Measurements from ENCODE around the gene ARHGAP12.

ARHGAP12 gene

GRCh38 chr10:31816318-31816717, 112.3 kb downstream of the ARHGAP12 start:
- DNase-seq, result peak; percentile 72

- peak; percentile 66 for DNase-seq
Observed at GRCh38 chr10:31808258-31809218, 120.1 kb downstream of the ARHGAP12 start.

- DNase-seq, result no peak
Observed at GRCh38 chr10:31804352-31804810, 124.2 kb downstream of the ARHGAP12 start.

GRCh38 chr10:31803606-31804351, 124.9 kb downstream of the ARHGAP12 start:
- DNase-seq, result no peak

GRCh38 chr10:31799181-31799580, 129.4 kb downstream of the ARHGAP12 start:
- no peak for DNase-seq

- DNase-seq, result no peak
Observed at GRCh38 chr10:31792745-31793144, 135.9 kb downstream of the ARHGAP12 start.

GRCh38 chr10:31789555-31789954, 139.1 kb downstream of the ARHGAP12 start:
- DNase-seq, result no peak

GRCh38 chr10:31782701-31783100, 145.9 kb downstream of the ARHGAP12 start:
- no peak for DNase-seq

GRCh38 chr10:31780717-31781116, 147.9 kb downstream of the ARHGAP12 start:
- no peak for DNase-seq

- DNase-seq, result no peak
Observed at GRCh38 chr10:31778627-31779026, 150.0 kb downstream of the ARHGAP12 start.

- no peak for DNase-seq
Observed at GRCh38 chr10:31776159-31776558, 152.5 kb downstream of the ARHGAP12 start.

GRCh38 chr10:31774928-31775650, 153.5 kb downstream of the ARHGAP12 start:
- DNase-seq, result no peak

GRCh38 chr10:31774299-31774900, 154.2 kb downstream of the ARHGAP12 start:
- DNase-seq, result no peak

- no peak for DNase-seq
Observed at GRCh38 chr10:31773749-31774298, 154.8 kb downstream of the ARHGAP12 start.

- peak; percentile 62 for DNase-seq
Observed at GRCh38 chr10:31771331-31771831, 157.2 kb downstream of the ARHGAP12 start.

- no peak for DNase-seq
Observed at GRCh38 chr10:31770307-31770902, 158.2 kb downstream of the ARHGAP12 start.

GRCh38 chr10:31769564-31769963, 159.1 kb downstream of the ARHGAP12 start:
- DNase-seq, result peak; percentile 79

GRCh38 chr10:31768935-31769334, 159.7 kb downstream of the ARHGAP12 start:
- DNase-seq, result peak; percentile 85

GRCh38 chr10:31768467-31768866, 160.2 kb downstream of the ARHGAP12 start:
- peak; percentile 64 for DNase-seq

GRCh38 chr10:31765541-31765940, 163.1 kb downstream of the ARHGAP12 start:
- DNase-seq, result peak; percentile 25

- no peak for DNase-seq
Observed at GRCh38 chr10:31762316-31762715, 166.3 kb downstream of the ARHGAP12 start.

- no peak for DNase-seq
Observed at GRCh38 chr10:31761156-31761555, 167.5 kb downstream of the ARHGAP12 start.
